Endothelial cell of umbilical vein (primary cell): ENCODE results near the gene PRRC2B. TPM values are rescaled to one million over a fixed set of nuclear protein-coding genes. Genes with fewer than 3 reads are reported as not detected.

Experiments
- BruUV-seq: library from RNA; stranded (reverse); fragments of 400-500 nt; replicated peaks from 2 replicates; lab custom pipeline; 2021; lab: Mats Ljungman, UMichigan
- CTCF ChIA-PET: fragments of 300-600, 350-600 bp; sonication (Branson Sonifier 250); formaldehyde crosslinking; loops from one replicate; lab custom pipeline; 2021; ENCODE audit warnings: antibody characterized with exemption, inconsistent platforms; lab: Charles Lee
- POLR2A ChIA-PET: fragments of 300-600, 350-600 bp; sonication (Branson Sonifier 250); formaldehyde crosslinking; loops from one replicate; lab custom pipeline; 2021; ENCODE audit warnings: antibody characterized with exemption, inconsistent platforms; lab: Charles Lee
- DNase-seq: peaks from one replicate; pipeline ENCODE4 v3.0.0-alpha.2; 2011; ENCODE audit warnings: low read depth, low spot score
- FAIRE-seq: peaks from 2 replicates; lab custom pipeline; 2011; peaks lifted over from hg19 to GRCh38; lab: Jason Lieb, UNC
- H2AFZ ChIP-seq: 2 replicates; pipeline ENCODE4 v1.6.0; 2012; ENCODE audit warnings: low read depth, low read length, control low read depth, inconsistent platforms
- H3K27ac ChIP-seq: 2 replicates; pipeline ENCODE4 v1.5.1; 2011; ENCODE audit warnings: low read depth, mild to moderate bottlenecking, control low read depth, low read length, moderate library complexity; ENCODE audit not compliant: insufficient read depth
- H3K27me3 ChIP-seq, 2 experiments: 2 replicates each; pipeline versions ENCODE4 v1.6.0 to v1.6.1; 2011; ENCODE audit warnings: low read length in 2 of 2, mixed read lengths in 1 of 2; ENCODE audit not compliant: control insufficient read depth in 2 of 2, insufficient read depth in 2 of 2
- H3K36me3 ChIP-seq, 2 experiments: 2 replicates in 1 of 2; 3 replicates in 1 of 2; pipeline ENCODE4 v1.5.1; 2011; ENCODE audit warnings: low read length in 2 of 2, mild to moderate bottlenecking in 1 of 2, moderate library complexity in 1 of 2; ENCODE audit not compliant: control insufficient read depth in 2 of 2, insufficient read depth in 2 of 2; ENCODE audit errors: extremely low read depth in 1 of 2
- H3K4me1 ChIP-seq: 3 replicates; pipeline ENCODE4 v1.5.1; 2011; ENCODE audit warnings: mild to moderate bottlenecking, low read length; ENCODE audit not compliant: control insufficient read depth, insufficient read depth; ENCODE audit errors: extremely low read depth
- H3K4me2 ChIP-seq: 2 replicates; pipeline ENCODE4 v1.6.1; 2011; ENCODE audit warnings: low read length, control low read depth, mixed read lengths; ENCODE audit not compliant: insufficient read depth
- H3K4me3 ChIP-seq, 3 experiments: fragments of 200-600 bp in 1 of 3; sonication (generic), shearing (Covaris generic) in 1 of 3; replicated peaks in 1 of 3; 2 replicates each; pipeline ENCODE4 v1.5.1; 2011 to 2016; ENCODE audit warnings: control low read depth in 3 of 3, low read length in 3 of 3, mild to moderate bottlenecking in 2 of 3, inconsistent platforms in 1 of 3, low read depth in 1 of 3, moderate library complexity in 1 of 3; ENCODE audit not compliant: insufficient read depth in 1 of 3
- H3K79me2 ChIP-seq: 2 replicates; pipeline ENCODE4 v1.6.0; 2012; ENCODE audit warnings: low read length, inconsistent platforms; ENCODE audit not compliant: control insufficient read depth, insufficient read depth
- H3K9ac ChIP-seq: replicated peaks from 2 replicates; pipeline ENCODE3; 2011; ENCODE audit warnings: low read length, control low read depth; ENCODE audit not compliant: insufficient read depth; ENCODE audit errors: extremely low read depth
- H3K9me1 ChIP-seq: replicated peaks from 3 replicates; pipeline ENCODE4 v1.6.0; 2011; ENCODE audit warnings: mild to moderate bottlenecking, low read length; ENCODE audit not compliant: control insufficient read depth, insufficient read depth; ENCODE audit errors: extremely low read depth
- H3K9me3 ChIP-seq: replicated peaks from 2 replicates; pipeline ENCODE4 v1.5.1; 2012; ENCODE audit warnings: low read length, inconsistent platforms; ENCODE audit not compliant: control insufficient read depth, insufficient read depth
- H4K20me1 ChIP-seq: replicated peaks from 2 replicates; pipeline ENCODE3; 2011; ENCODE audit warnings: mild to moderate bottlenecking, low read length; ENCODE audit not compliant: control insufficient read depth, insufficient read depth; ENCODE audit errors: extremely low read depth
- CTCF ChIP-seq, 2 donors: IDR thresholded peaks; 1 replicate in 1 of 2; 2 replicates in 1 of 2; pipeline ENCODE4 v1.5.1; 2011; ENCODE audit warnings: low read length in 2 of 2, mild to moderate bottlenecking in 2 of 2, moderate library complexity in 2 of 2, control low read depth in 1 of 2, inconsistent platforms in 1 of 2, low read depth in 1 of 2; ENCODE audit not compliant: insufficient read depth in 1 of 2; ENCODE audit errors: extremely low read depth in 1 of 2
- FOS ChIP-seq: IDR thresholded peaks from 2 replicates; pipeline ENCODE4 v1.6.1; 2011; ENCODE audit warnings: mild to moderate bottlenecking, low read length, moderate library complexity, borderline replicate concordance; ENCODE audit not compliant: insufficient read depth
- GATA2 ChIP-seq: IDR thresholded peaks from 2 replicates; pipeline ENCODE4 v1.7.0; 2011; ENCODE audit warnings: low read depth, mild to moderate bottlenecking, moderate library complexity, mixed read lengths, low read length; ENCODE audit not compliant: insufficient read length, insufficient read depth
- POLR2A ChIP-seq: IDR thresholded peaks from 2 replicates; pipeline ENCODE4 v1.6.1; 2012; ENCODE audit warnings: low read depth, mild to moderate bottlenecking, control low read depth, low read length
- dilution Hi-C: fragments of 300-500 bp; cut with MboI; formaldehyde crosslinking; loops from one replicate; pipeline ENCODE4 v1.15.0; 2019; ENCODE audit warnings: low sequenced_read_pairs; ENCODE audit not compliant: extremely low pct_ligation_motif_present
- intact Hi-C: fragments of 100-400 bp; cut with micrococcal nuclease; formaldehyde crosslinking; loops from one replicate; pipeline ENCODE4 v1.10.0; 2022
- polyA plus RNA-seq, 4 experiments: library from polyadenylated mRNA; depleted of rRNA in 3 of 4; stranded (reverse) in 3 of 4; unstranded in 1 of 4; fragments of >200 nt; gene quantifications; 2 replicates each; pipeline versions ENCODE4 v1.2.1 to v1.2.3, GENCODE V29; 2011 to 2012; ENCODE audit warnings: missing spikeins in 1 of 4
- total RNA-seq: library from RNA; stranded (reverse); gene quantifications from 2 replicates; pipeline ENCODE4 v1.2.3, GENCODE V29; 2021

The PRRC2B gene
- total and polyA plus RNA-seq, 2 donors (not counting 3 experiments of a cell fraction or from before 2014, with no cell fraction given), result 35.6 to 256 TPM

- H3K27ac ChIP-seq, result peak overlapping the region; percentile 38
- no peaks in the 10 kb centered on the region for H3K9me1 ChIP-seq
- dilution Hi-C loops (no loop called here), intact Hi-C loops (loop anchor here (1.0 kb wide), 1 partner anchor 17 kb away; no protein-coding TSS in a partner anchor)
- H3K9me3 ChIP-seq, result no peaks in the 10 kb centered on the region
- peak overlapping the region; percentile 6 for H3K9ac ChIP-seq
- H3K4me3 ChIP-seq, result peak overlapping the region in 1 of 3 experiments; percentile 24
- BruUV-seq, result no TSS peak
- FAIRE-seq, result peak; percentile 60
- peaks cover 55% of the 10 kb centered on the region for H3K4me1 ChIP-seq
- H4K20me1 ChIP-seq, result peaks cover 25% of the 10 kb centered on the region
- no peaks in the 10 kb centered on the region for H3K36me3 ChIP-seq
- H3K79me2 ChIP-seq, result peaks cover 98% of the 10 kb centered on the region
- TF ChIP-seq FOS (peak; percentile 48), CTCF (IDR thresholded peaks at IDR 0.05; ENCODE audit: extremely low read depth in 1 of 2, insufficient read depth in 1 of 2, low read depth in 1 of 2, low read length in 2 of 2) (no peak), GATA2 (no peak), POLR2A (no peak)
- no peaks in the 10 kb centered on the region for H3K27me3 ChIP-seq
- DNase-seq, result peak; percentile 69
- peak overlapping the region; percentile 88 for H3K4me2 ChIP-seq
- ChIA-PET CTCF (interaction anchor here (0.8 to 2.7 kb wide), 10 partner anchors 7 to 57 kb away, joined by 3 to 11 read pairs (median 4); no protein-coding TSS in a partner anchor), POLR2A (interaction anchor here (0.6 kb wide), 1 partner anchor 9 kb away, joined by 3 read pairs; no protein-coding TSS in a partner anchor)
- H2AFZ ChIP-seq, result no peak overlapping the region
Observed at GRCh38 chr9:131406563-131407436, 12.9 kb downstream of the PRRC2B start.
